NCI-H146 (cell line): ENCODE measurements around the gene MAP3K7.

ENCODE experiments used
- DNase-seq: peaks from one replicate; lab custom pipeline; 2025; lab: John Stamatoyannopoulos, UW

MAP3K7 gene

GRCh38 chr6:90530882-90531281, 56.0 kb downstream of the MAP3K7 start:
- DNase-seq = no peak

DNA sequence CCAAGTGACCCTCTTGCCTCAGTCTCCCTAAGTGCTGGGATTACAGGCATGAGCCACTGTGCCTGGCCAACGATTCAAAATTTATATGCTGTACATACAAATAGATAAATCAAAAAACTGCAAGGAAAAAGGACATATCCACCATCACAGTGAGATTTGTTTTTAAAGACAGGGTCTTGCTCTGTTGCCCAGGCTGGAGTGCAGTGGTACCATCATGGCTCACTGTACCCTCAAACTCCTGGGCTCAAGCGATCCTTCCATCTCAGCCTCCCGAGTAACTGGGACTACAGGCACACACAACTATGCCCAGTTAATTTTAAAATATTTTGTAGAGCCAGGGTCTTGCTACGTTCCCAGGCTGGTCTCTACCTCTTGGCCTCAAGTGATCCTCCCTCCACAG, 61.5 kb downstream of the MAP3K7 start:
- DNase-seq = no peak

DNA sequence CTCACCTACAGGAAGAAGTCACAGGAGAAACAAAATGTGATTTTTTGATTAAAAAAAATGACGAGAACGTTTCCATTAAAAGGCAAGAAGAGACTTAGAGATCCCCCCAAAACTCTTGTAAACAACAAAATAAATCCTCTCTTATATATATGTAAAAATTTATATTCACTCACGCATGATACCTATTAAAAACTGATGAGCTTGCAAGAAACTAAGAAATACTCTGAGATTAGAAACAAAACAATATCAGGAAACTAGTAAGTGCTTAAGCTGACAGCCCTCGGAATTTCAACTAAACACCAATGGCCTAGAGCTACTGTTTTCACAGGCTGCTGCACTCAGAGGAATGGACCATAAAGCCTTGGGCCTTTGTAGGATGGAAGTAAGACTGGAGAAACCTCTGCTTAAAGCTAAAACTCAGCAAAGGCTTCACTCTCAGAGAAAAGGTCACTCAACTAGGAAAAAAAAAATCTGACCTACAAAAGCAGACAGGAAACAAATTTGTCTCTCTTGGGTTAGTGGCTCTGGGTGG, 63.0 kb downstream of the MAP3K7 start:
- DNase-seq = no peak

DNA sequence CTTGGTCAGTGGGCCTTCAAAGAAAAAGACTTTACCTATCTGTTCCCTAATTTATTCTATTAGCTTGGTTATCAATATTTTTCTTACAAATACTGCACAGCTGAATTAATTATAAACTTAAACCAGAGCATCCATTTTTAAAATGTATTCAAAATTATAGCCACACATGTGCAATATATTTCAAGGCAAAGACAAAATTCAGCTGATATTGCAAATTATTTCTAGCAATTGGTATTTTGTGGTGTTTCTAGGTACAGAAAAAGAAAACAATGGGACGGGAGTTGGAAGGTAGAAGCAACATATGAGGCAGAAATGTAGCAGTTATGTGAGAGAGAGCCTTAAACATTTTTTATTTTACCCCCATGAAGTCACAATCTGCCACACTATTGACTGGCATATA, 64.9 kb downstream of the MAP3K7 start:
- DNase-seq = no peak

DNA sequence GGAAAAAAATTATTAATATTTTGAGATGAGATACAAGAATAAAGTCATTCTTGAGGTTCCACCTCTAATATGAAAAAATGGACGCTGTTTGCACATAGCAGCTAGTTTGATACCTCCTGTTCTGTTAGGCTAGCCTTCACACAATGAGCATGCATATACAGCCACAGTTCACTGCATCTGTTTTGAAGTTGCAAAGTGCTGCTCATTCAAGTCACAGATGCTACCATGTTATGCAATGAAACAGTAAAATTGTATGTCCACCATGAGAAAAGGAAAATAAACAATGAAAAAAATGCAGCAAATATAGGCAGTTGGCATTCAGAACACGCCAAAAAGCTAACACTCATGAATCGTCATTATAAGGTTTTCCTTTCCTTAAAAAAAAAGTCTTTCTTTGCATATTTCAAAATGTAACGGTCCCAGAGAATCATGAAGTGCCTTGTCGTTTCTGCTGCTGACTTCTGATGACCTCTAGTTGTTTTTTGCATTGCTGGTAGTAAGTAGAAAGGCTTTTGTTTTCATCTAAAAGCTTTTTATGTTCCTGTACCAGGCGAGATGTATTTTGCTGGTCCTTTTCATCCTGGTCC, 70.7 kb downstream of the MAP3K7 start:
- no peak for DNase-seq

GRCh38 chr6:90514496-90514895, 72.4 kb downstream of the MAP3K7 start:
- no peak for DNase-seq

- no peak for DNase-seq
These were observed 78.1 kb downstream of the MAP3K7 start for GRCh38 chr6:90508753-90509152.

DNA sequence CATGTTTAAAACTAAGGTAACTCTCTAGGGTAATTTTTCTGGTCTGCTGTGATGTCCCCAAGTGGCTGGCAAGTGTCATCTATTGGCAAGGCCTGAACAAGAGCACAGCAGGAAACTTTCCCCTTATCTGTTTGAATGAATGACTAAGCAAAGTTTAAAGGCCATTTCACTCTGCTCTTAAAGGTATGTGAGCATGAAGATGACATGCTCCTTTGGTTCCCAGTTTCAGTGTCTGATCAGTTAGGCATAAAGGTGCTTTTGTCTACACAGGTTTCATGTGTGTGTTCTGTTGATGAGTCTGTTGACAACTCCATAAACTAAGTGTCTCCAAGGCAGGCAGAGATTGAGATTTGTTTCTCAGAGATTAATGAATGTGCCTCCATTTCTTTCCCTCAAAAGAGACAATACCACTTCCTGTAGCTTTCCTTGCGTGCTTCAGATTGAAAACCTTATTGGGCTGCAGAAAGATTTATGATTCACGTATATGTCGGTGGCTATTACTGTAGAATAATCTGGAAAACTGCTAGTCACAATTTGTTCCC, 83.9 kb downstream of the MAP3K7 start:
- DNase-seq = peak; percentile 56

DNA sequence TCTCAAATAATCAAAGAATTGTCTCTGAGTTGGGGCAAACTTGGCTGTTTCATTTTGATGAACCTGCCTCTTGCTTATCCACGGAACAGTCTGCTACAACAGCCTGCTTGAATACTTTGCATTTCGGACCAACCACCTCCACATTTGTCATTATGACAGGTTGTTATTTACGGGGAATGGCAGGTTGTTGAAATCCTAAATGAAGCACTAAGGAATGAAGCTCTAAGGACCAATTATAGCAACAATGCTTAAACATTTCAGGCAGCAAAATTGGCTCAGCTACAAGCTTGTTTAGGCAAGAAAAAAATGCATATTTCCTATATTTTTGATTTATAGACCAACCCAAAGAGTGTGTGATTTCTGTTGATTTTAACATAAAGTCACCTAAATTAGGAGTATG, 84.5 kb downstream of the MAP3K7 start:
- DNase-seq = no peak

DNA sequence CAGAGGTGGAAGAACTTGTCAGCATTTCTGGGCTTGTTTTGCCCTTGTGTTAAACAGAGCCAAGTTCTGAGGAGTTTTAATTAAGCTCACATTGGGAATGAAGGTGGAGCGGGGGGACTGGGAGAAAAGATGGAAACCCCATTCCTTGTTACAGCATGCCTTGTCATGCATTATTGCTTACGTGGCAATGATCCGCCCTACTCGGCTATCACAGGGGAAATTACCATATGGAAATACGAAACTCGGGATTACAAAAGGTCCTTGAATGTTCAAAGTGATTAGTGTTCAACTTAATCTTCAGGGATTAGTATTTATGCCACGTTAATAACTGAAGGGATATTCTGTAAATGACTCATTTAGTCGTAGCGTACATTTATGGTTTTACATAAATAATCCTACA, 86.4 kb downstream of the MAP3K7 start:
- no peak for DNase-seq

DNA sequence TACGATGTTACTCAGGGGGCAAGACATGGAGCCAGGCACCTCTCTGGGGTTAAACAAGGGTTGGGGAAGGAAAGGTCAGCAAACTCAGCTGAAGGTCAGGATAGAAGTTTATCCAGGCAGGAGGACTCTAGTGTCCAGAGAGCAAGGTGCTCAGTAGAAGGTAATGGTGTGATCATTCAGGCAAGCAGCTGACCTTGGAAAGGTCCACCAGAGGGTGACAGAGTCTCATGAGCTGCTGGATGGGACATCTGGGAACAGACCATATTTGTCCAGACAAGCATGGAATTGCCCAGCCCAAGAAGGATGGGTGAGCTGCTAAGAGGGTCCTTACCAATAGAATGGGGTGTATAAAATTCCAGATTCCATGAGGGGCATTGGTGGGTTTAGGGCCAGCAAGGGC, 89.5 kb downstream of the MAP3K7 start:
- no peak for DNase-seq

GRCh38 chr6:90496258-90497016, 90.4 kb downstream of the MAP3K7 start:
- DNase-seq = no peak

DNA sequence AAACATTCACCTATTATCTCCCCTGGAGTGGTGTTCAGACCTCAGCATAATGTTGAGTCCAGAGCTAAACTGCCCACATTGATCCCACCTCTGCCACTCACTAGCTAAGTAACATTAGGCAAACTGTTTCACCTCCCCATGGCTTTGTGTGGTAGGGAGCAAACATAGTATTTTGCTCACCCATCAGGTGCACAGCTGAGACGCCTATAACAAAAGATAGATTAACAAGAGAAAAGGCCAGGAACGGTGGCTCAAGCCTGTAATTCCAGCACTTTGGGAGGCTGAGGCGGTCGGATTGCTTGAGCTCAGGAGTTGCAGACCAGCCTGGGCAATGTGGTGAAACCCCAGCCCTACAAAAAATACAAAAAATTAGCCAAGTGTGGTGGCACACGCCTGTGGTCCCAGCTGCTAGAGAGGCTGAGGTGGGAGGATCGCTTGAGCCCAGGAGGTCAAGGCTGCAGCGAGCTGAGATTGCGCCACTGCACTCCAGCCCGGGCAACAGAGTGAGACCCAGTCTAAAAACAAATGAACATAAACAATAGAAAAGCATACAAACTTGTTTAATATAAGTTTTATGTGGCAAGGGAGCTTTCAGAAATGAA, 91.6 kb downstream of the MAP3K7 start:
- DNase-seq = no peak

DNA sequence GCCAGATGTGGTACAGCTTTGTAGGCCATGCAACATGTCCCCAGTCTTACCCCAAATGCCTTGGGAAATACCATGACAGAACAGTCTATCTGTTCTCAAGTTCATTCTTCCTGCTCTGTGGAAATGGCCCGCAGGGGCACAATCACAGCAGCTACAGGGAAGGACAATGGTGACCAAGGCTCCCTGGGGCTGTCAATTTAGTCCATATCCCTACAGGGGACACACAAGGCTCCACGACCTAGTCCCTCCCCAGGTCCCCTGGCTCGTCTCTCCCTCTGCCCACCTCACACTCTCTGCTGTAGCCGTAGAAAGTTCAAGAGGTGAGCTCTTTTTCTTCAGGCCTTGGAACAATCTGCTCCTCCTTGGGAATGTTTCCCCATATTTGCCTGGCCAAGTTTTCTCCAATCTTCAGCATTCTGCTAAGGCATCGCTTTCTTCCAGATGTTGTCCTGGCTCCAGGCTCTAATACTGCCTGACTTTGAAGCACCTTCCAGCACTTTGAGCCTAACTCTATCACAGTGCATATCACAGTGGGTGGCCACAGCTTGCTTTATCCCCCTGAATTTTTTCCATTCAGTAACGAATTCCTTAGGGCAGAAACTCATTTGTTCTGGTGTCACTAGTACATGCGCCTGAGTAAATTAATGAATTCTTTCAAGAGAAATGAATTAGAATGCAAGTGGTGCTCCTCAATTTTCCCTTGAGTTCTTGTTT, 92.6 kb downstream of the MAP3K7 start:
- no peak for DNase-seq

- no peak for DNase-seq
These were observed 93.5 kb downstream of the MAP3K7 start for GRCh38 chr6:90493332-90493731.

GRCh38 chr6:90492798-90493197, 94.1 kb downstream of the MAP3K7 start:
- no peak for DNase-seq

DNA sequence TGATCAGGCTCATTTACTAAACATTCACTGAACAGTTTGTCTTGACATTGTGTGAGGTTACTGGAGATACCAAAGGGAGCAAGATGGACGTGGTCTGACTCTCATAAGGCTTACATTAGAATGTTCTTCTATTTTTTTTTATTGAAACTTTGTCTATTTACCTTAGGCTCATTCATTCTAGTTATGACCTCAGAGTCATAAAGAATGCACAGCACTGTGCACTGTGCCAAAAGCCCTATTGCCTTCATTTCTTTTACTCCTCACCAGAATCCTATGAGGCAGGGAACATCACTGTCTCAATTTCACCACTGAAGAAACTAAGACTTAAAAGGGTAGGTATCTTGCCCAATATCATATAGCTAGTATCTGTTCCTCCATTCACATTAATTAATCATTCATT, 94.5 kb downstream of the MAP3K7 start:
- no peak for DNase-seq

GRCh38 chr6:90490030-90490716, 96.7 kb downstream of the MAP3K7 start:
- DNase-seq = no peak

DNA sequence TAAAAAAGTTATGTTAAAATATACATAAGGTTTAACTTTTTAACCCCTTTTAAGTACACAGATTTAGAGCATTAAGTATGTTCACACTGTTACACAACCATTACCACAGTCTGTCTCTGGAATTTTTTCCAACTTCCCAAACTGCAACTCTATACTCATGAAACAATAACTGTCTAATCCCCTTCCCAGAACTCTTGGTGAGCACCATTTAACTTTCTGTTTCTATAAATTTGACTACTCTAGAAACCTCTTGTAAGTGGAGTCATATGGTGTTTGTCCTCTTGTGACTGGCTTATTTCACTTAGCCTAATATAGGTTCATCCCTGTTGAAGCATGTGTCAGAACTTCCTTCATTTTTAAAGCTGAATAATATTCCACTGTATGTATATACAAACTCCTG, 98.1 kb downstream of the MAP3K7 start:
- no peak for DNase-seq

DNA sequence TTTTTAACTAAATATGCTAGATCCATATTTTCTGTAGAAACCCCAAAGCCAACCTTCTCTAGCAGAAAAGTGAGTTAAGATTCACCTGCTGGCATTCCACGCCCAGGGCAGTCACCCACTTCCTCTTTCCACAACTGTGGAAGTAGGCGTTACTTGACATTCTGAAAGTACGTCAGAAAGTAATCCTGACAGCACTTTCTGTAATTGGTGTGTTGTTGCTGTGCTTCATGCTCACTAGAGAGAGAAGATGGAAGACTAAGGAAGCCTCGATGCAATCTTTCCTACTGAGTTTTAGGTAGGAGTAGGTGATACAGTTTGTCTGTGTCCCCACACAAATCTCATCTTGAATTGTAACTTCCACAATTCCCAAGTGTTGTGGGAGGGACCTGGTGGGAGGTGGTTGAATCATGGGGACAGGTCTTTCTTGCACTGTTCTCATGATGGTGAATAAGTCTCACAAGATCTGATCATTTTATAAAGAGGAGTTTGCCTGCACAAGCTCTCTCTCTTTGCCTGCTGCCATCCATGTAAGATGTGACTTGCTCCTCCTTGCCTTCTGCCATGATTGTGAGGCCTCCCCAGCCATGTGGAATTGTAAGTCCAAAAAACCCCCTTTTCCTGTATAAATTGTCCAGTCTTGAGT, 101.1 kb downstream of the MAP3K7 start:
- no peak for DNase-seq

- DNase-seq = peak; percentile 12
These were observed 102.0 kb downstream of the MAP3K7 start for GRCh38 chr6:90484903-90485302.
